GM21526 (cell line): ENCODE data around the gene NDRG2.
A peak's percentile ranks its signal among the peaks of the same experiment; 100 is the strongest.

Experiments used
- ATAC-seq: cut with Tn5 transposase; IDR thresholded peaks from one replicate; pipeline ENCODE4 v1.9.1; 2021; ENCODE audit warnings: moderate library complexity; ENCODE audit not compliant: unreplicated experiment, low FRiP score

NDRG2 gene

GRCh38 chr14:21024585-21025370 is at the start of gene NDRG2:
Gene NDRG2, minus strand, starts transcription at chr14:21025061. Its CDS starts 1,746 bp downstream, at chr14:21023315.
- ATAC-seq = no peak

GRCh38 chr14:21073921-21074320 is 49.1 kb upstream of the NDRG2 start:
- no peak for ATAC-seq

GRCh38 chr14:21072781-21073339 is 48.0 kb upstream of the NDRG2 start:
- no peak for ATAC-seq

- no peak for ATAC-seq
Measured at GRCh38 chr14:21072031-21072473, 47.2 kb upstream of the NDRG2 start.

- ATAC-seq = peak; percentile 67
Measured at GRCh38 chr14:21071225-21072030, 46.6 kb upstream of the NDRG2 start.

GRCh38 chr14:21070610-21071224 is 45.9 kb upstream of the NDRG2 start:
- ATAC-seq = no peak

- no peak for ATAC-seq
Measured at GRCh38 chr14:21070083-21070609, 45.3 kb upstream of the NDRG2 start, which contains the start of gene ARHGEF40. Gene ARHGEF40, plus strand, starts transcription at chr14:21070304. Its CDS starts 93 bp downstream, at chr14:21070397.

- ATAC-seq = no peak
Measured at GRCh38 chr14:21069388-21070082, 44.7 kb upstream of the NDRG2 start.

- ATAC-seq = no peak
Measured at GRCh38 chr14:21068521-21069387, 43.9 kb upstream of the NDRG2 start.

- ATAC-seq = no peak
Measured at GRCh38 chr14:21066882-21067502, 42.1 kb upstream of the NDRG2 start.

GRCh38 chr14:21063479-21063878 is 38.6 kb upstream of the NDRG2 start:
- ATAC-seq = no peak

- no peak for ATAC-seq
Measured at GRCh38 chr14:21061347-21061668, 36.4 kb upstream of the NDRG2 start.

GRCh38 chr14:21060614-21061346 is 35.9 kb upstream of the NDRG2 start:
- no peak for ATAC-seq

- ATAC-seq = no peak
Measured at GRCh38 chr14:21059842-21060613, 35.2 kb upstream of the NDRG2 start.

GRCh38 chr14:21058903-21059302 is 34.0 kb upstream of the NDRG2 start:
- ATAC-seq = no peak

GRCh38 chr14:21057803-21058675 is 33.2 kb upstream of the NDRG2 start, which contains the start of gene RNASE8:
Gene RNASE8, plus strand, starts transcription at chr14:21057822. Its CDS starts 71 bp downstream, at chr14:21057893.
- ATAC-seq = no peak
